T-helper 2 cell treated with Interferon-gamma antibody and Interleukin-4, amounts not matched to agents 5 μg/mL and 100 μg/mL, for 36 hours (primary cell): ENCODE measurements around the gene PIP4K2B.

ENCODE experiments used
- DNase-seq: peaks from one replicate; pipeline ENCODE4 v3.0.0; 2021; ENCODE audit warnings: low spot score
- H3K27ac Mint-ChIP-seq: one replicate; pipeline ENCODE4 v1.8.0; 2021; ENCODE audit warnings: mild to moderate bottlenecking, mixed read lengths
- H3K27me3 Mint-ChIP-seq: one replicate; pipeline ENCODE4 v1.8.0; 2021; ENCODE audit warnings: low read depth, mixed read lengths
- H3K36me3 Mint-ChIP-seq: one replicate; pipeline ENCODE4 v1.8.0; 2021; ENCODE audit warnings: low read depth, mixed read lengths
- H3K4me1 Mint-ChIP-seq: one replicate; pipeline ENCODE4 v1.8.0; 2021; ENCODE audit warnings: low read depth, mixed read lengths
- H3K4me3 Mint-ChIP-seq: one replicate; pipeline ENCODE4 v1.8.0; 2022; ENCODE audit warnings: mild to moderate bottlenecking, moderate library complexity, mixed read lengths
- H3K9me3 Mint-ChIP-seq: one replicate; pipeline ENCODE4 v1.8.0; 2021; ENCODE audit warnings: mixed read lengths

Gene PIP4K2B

GRCh38 chr17:38724337-38724988 lies 74.9 kb downstream of the PIP4K2B start:
- peaks cover 35% of the 10 kb centered on the region for H3K4me1 Mint-ChIP-seq
- H3K27ac Mint-ChIP-seq, result no peak overlapping the region
- no peaks in the 10 kb centered on the region for H3K27me3 Mint-ChIP-seq
- H3K9me3 Mint-ChIP-seq, result no peaks in the 10 kb centered on the region
- no peak overlapping the region for H3K4me3 Mint-ChIP-seq
- H3K36me3 Mint-ChIP-seq, result peaks cover 38% of the 10 kb centered on the region
- no peak for DNase-seq

DNA sequence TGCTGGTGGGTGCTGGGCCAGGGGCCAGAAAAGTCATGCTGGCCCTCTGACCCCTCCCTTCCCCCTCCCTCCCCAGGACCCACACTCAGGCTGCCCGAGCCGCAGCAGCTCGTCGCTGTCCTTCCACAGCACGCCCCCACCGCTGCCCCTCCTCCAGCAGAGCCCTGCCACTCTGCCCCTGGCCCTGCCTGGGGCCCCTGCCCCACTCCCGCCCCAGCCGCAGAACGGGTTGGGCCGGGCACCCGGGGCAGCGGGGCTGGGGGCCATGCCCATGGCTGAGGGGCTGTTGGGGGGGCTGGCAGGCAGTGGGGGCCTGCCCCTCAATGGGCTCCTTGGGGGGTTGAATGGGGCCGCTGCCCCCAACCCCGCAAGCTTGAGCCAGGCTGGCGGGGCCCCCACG lies 77.6 kb downstream of the PIP4K2B start:
- no peaks in the 10 kb centered on the region for H3K9me3 Mint-ChIP-seq
- no peaks in the 10 kb centered on the region for H3K27me3 Mint-ChIP-seq
- peaks cover 13% of the 10 kb centered on the region for H3K4me1 Mint-ChIP-seq
- no peak overlapping the region for H3K4me3 Mint-ChIP-seq
- peaks cover 43% of the 10 kb centered on the region for H3K36me3 Mint-ChIP-seq
- no peak for DNase-seq
- no peak overlapping the region for H3K27ac Mint-ChIP-seq

DNA sequence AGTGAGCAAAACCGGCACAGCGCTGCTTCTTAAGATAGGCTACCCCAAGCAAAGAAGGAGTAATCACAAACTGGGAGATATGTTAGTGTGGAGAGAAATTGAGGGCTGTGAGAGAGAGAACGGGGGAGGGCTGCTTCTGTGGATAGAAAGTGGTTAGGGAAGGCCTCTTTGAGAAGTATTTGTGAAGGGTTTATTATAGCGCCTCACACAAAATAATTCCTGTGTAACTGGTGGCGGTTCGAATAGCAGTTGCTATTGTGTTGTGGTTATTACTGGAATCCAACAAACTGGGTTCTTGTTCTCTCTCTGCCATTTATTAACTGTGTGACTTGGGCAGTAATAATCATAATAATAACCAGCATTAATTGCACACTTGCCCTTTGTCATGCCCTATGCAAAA lies 78.4 kb downstream of the PIP4K2B start:
- Mint-ChIP-seq H3K27ac (no peak overlapping the region), H3K27me3 (no peaks in the 10 kb centered on the region), H3K36me3 (peaks cover 45% of the 10 kb centered on the region), H3K4me1 (peaks cover 9% of the 10 kb centered on the region), H3K9me3 (no peaks in the 10 kb centered on the region), H3K4me3 (no peak overlapping the region)
- DNase-seq, result no peak

DNA sequence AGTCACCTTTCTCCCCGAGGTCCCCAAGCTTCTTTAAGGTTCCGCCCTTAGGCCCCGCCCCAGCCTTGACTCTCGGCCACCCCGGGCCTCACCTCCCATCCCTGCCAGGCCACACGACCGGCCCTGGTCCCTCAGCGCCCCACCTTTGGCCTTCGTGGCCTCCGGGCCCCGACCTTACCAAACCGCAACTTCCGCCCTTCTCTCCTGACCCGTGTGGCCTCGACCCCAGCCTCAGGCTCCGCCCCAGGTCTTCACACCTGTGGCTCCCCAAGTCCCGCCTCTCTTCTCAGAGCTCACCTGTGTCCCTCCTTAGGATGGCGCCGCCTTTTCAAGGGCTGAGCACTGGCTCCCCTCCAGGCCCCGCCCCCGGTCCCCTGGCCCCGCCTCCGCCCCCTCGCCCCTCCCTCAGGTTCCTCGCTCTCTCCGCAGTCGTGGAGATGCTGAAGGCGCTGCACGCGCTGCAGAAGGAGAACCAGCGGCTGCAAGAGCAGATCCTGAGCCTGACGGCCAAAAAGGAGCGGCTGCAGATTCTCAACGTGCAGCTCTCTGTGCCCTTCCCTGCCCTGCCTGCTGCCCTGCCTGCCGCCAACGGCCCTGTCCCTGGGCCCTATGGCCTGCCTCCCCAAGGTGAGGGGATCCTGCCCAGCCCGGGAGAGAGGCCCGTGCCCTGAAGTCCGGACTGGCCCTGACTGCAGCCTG lies 79.3 kb downstream of the PIP4K2B start:
- H3K36me3 Mint-ChIP-seq, result peaks cover 48% of the 10 kb centered on the region

DNA sequence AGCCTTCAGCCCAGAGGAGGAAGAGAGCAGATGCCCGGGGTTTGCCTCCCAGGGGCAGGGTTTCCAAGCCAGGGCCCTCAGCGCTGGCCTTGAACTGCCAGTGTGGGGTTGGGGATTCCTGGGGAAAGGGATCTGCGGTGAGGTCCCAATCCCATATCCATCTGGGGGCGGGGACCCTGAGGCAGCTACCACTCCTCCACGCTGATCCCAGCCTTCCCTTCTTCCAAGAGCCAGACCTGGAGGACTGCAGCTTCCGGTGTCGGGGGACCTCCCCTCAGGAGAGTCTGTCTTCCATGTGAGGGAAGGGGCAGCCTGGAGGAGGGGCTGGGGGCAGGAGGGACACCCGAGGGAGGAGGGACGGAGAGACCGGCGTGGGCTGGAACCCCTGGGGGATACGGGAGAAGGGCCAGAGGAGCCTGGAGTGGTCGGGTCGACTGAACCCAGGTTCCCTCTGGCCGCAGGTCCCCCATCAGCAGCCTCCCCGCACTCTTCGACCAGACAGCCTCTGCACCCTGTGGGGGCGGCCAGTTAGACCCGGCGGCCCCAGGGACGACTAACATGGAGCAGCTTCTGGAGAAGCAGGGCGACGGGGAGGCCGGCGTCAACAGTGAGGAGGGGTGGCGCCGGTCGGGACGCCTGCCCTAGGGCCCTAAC lies 79.9 kb downstream of the PIP4K2B start:
- Mint-ChIP-seq H3K4me3 (no peak overlapping the region), H3K36me3 (peaks cover 50% of the 10 kb centered on the region), H3K27me3 (no peaks in the 10 kb centered on the region), H3K4me1 (peaks cover 12% of the 10 kb centered on the region), H3K27ac (no peak overlapping the region), H3K9me3 (no peaks in the 10 kb centered on the region)
- no peak for DNase-seq

More for the DNA sequence above, 79.3 kb downstream of the PIP4K2B start:
- Mint-ChIP-seq H3K27ac (peak overlapping the region; percentile 73), H3K9me3 (no peaks in the 10 kb centered on the region), H3K27me3 (no peaks in the 10 kb centered on the region), H3K4me3 (no peak overlapping the region), H3K4me1 (peaks cover 9% of the 10 kb centered on the region)
- DNase-seq, result no peak

- no peak for DNase-seq
- H3K36me3 Mint-ChIP-seq, result peaks cover 52% of the 10 kb centered on the region
- peaks cover 10% of the 10 kb centered on the region for H3K4me1 Mint-ChIP-seq
- no peaks in the 10 kb centered on the region for H3K9me3 Mint-ChIP-seq
- no peak overlapping the region for H3K4me3 Mint-ChIP-seq
- H3K27me3 Mint-ChIP-seq, result no peaks in the 10 kb centered on the region
- H3K27ac Mint-ChIP-seq, result peak overlapping the region; percentile 74
Observed at GRCh38 chr17:38717139-38717745, 82.1 kb downstream of the PIP4K2B start.

DNA sequence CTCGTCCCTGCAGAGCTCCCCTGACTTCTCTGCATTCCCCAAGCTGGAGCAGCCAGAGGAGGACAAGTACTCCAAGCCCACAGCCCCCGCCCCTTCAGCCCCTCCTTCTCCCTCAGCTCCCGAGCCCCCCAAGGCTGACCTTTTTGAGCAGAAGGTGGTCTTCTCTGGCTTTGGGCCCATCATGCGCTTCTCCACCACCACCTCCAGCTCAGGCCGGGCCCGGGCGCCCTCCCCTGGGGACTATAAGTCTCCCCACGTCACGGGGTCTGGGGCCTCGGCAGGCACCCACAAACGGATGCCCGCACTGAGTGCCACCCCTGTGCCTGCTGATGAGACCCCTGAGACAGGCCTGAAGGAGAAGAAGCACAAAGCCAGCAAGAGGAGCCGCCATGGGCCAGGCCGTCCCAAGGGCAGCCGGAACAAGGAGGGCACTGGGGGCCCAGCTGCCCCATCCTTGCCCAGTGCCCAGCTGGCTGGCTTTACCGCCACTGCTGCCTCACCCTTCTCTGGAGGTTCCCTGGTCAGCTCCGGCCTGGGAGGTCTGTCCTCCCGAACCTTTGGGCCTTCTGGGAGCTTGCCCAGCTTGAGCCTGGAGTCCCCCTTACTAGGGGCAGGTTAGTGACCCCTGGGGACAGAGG lies 82.9 kb downstream of the PIP4K2B start:
- no peaks in the 10 kb centered on the region for H3K9me3 Mint-ChIP-seq
- H3K27me3 Mint-ChIP-seq, result no peaks in the 10 kb centered on the region
- H3K4me1 Mint-ChIP-seq, result peaks cover 10% of the 10 kb centered on the region
- no peak overlapping the region for H3K4me3 Mint-ChIP-seq
- H3K36me3 Mint-ChIP-seq, result peaks cover 52% of the 10 kb centered on the region
- peak overlapping the region; percentile 74 for H3K27ac Mint-ChIP-seq
- no peak for DNase-seq
